ENCODE data around the gene GAGE10. TPM values are rescaled to one million over a fixed set of nuclear protein-coding genes. Genes with fewer than 3 reads are reported as not detected.

The GAGE10 gene
- total RNA-seq, 2 donors from 2014 or later: not detected

DNA sequence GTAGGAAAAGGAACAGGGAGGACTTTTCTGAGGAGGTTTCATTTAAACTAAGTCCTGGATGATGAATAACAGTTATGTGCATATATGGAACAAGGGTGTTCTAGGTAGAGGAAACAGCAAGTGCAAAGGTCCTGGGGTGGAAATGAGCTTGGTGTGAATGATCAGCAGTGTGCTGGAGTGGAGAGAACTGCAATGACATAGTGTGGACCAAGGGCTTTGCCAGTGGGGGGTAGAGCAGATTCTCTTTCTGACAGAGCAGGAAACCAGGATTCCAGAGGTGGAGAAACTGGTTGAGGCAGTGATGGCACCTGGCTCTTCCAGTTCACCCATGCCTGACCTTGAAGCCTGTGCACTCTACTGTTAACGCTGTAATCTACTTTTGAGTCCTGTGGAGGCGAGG is 32.1 kb upstream of the GAGE10 start:
- Histone ChIP-seq H3K4me1 (peaks cover 3% of the 10 kb centered on the region), H3K9me3 (no peaks in the 10 kb centered on the region), H3K4me3 (no peak overlapping the region), H3K27me3 (no peaks in the 10 kb centered on the region), H3K9ac (ENCODE audit: low read depth in 2 of 2, low read length in 2 of 2) (no peak overlapping the region), H3K27ac (no peak overlapping the region), H3K36me3 (no peaks in the 10 kb centered on the region)
- TF ChIP-seq, protein P1, sequence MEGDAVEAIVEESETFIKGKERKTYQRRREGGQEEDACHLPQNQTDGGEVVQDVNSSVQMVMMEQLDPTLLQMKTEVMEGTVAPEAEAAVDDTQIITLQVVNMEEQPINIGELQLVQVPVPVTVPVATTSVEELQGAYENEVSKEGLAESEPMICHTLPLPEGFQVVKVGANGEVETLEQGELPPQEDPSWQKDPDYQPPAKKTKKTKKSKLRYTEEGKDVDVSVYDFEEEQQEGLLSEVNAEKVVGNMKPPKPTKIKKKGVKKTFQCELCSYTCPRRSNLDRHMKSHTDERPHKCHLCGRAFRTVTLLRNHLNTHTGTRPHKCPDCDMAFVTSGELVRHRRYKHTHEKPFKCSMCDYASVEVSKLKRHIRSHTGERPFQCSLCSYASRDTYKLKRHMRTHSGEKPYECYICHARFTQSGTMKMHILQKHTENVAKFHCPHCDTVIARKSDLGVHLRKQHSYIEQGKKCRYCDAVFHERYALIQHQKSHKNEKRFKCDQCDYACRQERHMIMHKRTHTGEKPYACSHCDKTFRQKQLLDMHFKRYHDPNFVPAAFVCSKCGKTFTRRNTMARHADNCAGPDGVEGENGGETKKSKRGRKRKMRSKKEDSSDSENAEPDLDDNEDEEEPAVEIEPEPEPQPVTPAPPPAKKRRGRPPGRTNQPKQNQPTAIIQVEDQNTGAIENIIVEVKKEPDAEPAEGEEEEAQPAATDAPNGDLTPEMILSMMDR (IDR thresholded peaks at IDR 0.05): no peak
- intact Hi-C loops (cut with DNase I): no loop called here
- no peak for DNase-seq

DNA sequence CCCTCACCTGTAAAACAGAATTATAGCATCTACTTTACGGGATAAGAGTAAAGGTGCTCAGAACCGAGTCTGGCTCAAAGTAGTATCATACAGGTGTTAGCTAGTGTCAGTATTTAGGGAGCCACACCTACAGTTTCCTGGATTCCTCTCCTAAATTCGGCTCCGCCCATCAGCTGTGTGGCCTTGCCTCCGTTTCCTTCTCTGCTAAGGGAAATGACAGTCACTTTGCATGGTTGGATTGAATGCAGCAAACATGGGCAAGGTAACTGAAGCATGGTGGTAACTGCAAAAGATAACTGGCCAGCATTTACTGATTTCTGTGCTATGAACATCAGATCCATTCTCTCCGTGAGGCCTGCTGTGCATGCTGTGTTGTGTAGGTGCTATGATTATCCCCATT is 31.0 kb upstream of the GAGE10 start:
- TF ChIP-seq, protein P1 (IDR thresholded peaks at IDR 0.05): no peak
- Histone ChIP-seq H3K36me3 (no peaks in the 10 kb centered on the region), H3K9me3 (no peaks in the 10 kb centered on the region), H3K27ac (no peak overlapping the region), H3K4me3 (no peak overlapping the region), H3K27me3 (no peaks in the 10 kb centered on the region), H3K4me1 (peaks cover 3% of the 10 kb centered on the region), H3K9ac (ENCODE audit: low read depth in 2 of 2, low read length in 2 of 2) (no peak overlapping the region)
- DNase-seq: no peak
- intact Hi-C loops (cut with DNase I): no loop called here

DNA sequence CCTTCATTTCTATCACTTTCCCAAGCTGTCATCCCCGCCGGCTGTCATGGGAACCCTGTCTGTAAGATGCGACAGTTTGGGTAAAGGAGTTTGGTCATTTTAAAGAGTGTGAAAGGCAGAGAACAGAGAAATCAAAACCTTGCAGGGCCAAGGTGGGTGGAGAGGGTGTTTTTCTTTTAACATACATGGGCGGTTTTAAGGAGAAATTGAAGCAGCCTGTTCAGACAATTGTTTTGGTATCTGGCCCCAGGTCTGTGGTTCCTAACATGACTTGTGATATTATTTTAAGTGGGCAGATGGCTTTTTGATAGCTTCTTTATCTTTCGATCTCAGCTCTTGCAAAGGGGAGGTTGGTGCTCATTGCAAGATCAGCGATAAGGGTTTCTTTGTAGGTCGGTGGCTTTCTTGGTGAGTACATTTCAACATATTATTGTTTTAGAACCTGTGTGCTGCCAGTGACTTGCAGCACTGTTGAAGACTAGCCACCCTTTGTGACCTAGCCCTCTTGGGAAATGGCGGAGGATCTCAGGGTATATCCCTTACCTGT is 30.2 kb upstream of the GAGE10 start:
- Histone ChIP-seq H3K4me3 (no peak overlapping the region), H3K27ac (no peak overlapping the region), H3K9me3 (no peaks in the 10 kb centered on the region), H3K4me1 (peaks cover 3% of the 10 kb centered on the region), H3K27me3 (no peaks in the 10 kb centered on the region), H3K36me3 (no peaks in the 10 kb centered on the region), H3K9ac (ENCODE audit: low read depth in 2 of 2, low read length in 2 of 2) (no peak overlapping the region)
- TF ChIP-seq, protein P1 (IDR thresholded peaks at IDR 0.05): no peak
- intact Hi-C loops (cut with DNase I): no loop called here
- no peak for DNase-seq

DNA sequence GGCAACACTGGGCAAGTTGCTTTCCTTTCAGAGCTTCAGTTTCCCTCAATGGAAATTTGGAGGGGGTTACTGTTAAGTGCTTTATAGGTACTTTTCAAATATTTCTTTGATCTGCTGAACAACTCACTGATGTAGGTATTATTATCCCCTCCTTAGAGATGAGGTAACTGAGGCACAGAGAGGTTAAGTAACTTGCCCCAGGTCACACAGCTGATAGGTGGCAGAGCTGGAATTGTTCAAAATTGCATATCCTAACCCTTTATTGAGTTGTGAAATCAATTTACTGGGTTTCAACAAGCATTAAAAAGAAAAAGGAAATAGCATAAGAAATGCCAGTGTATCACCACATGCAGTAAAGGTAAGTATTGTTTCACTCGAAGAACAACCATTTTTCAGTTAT is 27.2 kb upstream of the GAGE10 start:
- DNase-seq: no peak
- intact Hi-C loops (cut with DNase I): no loop called here
- no peak overlapping the region for H3K4me3 ChIP-seq
- no peaks in the 10 kb centered on the region for H3K36me3 ChIP-seq
- H3K27ac ChIP-seq: no peak overlapping the region
- H3K9ac ChIP-seq (ENCODE audit: low read depth in 2 of 2, low read length in 2 of 2): no peak overlapping the region
- TF ChIP-seq, protein P1 (IDR thresholded peaks at IDR 0.05): no peak
- H3K27me3 ChIP-seq: no peaks in the 10 kb centered on the region
- H3K9me3 ChIP-seq: no peaks in the 10 kb centered on the region
- peaks cover 3% of the 10 kb centered on the region for H3K4me1 ChIP-seq

DNA sequence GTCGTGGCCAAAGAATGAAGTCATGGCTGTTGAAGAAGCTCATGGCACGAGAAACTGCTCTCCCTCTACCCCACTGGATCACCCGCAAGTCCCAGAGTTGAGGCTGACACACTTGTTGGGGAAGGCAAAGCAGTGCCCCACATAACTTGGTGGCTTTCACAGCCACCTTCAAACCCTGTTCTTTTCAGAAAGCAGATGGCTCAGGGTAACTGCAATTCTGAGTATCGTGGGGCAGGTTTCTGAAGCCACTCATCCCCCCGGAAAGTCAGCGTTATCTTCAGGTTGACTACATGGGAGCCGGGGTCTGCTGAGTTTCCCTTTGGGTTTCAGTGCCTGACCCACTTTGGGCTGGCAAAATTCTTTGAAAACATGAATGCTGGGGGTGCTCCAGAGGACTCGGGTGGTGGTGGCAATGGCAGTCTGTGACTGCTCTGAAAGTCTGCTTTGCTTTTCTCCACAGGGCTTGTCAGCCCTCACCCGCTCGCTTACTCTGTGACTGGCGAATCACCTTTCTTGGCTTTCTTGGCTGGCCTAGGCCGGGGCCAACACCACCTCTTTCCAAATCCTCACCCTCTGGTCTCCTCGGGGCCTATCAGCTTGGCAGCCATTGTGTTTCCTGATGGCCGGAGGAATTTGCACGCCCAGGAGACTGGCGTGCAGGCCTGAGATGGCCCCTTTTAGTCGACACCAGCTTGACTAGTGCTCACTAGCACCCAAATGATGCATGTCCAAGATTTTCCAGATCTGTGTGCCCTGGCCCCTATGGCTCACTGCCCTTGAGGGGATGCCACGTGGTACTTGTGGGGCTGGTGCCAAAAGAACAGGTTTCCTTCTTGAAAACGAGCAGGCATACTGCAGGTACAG is 26.5 kb upstream of the GAGE10 start:
- H3K4me1 ChIP-seq: peaks cover 3% of the 10 kb centered on the region
- H3K4me3 ChIP-seq: no peak overlapping the region
- intact Hi-C loops (cut with DNase I): no loop called here
- TF ChIP-seq, protein P1 (IDR thresholded peaks at IDR 0.05): no peak
- no peaks in the 10 kb centered on the region for H3K27me3 ChIP-seq
- H3K9ac ChIP-seq (ENCODE audit: low read depth in 2 of 2, low read length in 2 of 2): no peak overlapping the region
- no peak overlapping the region for H3K27ac ChIP-seq
- no peaks in the 10 kb centered on the region for H3K36me3 ChIP-seq
- no peak for DNase-seq
- no peaks in the 10 kb centered on the region for H3K9me3 ChIP-seq

All from colonic mucosa (tissue), 4 donors.